Stimulated activated effector memory CD8-positive, alpha-beta T cell treated with anti-CD3 and anti-CD28 coated beads, Interleukin-12 subunit alpha, Interleukin-12 subunit beta, amount 100 ng/mL, for 72 hours (primary cell): ENCODE measurements around the gene INPP5B.

Experiments used
- ATAC-seq: fragments of 150-1000 bp; cut with Tn5 transposase; 2 replicates; pipeline ENCODE4 v1.10.0; 2021
- DNase-seq, 2 donors: peaks; one replicate each; pipeline ENCODE4 v3.0.0; 2021 to 2022; ENCODE audit warnings: low spot score in 2 of 2
- H3K27ac Mint-ChIP-seq: one replicate; pipeline ENCODE4 v1.8.0; 2022; ENCODE audit warnings: mild to moderate bottlenecking, mixed read lengths
- H3K36me3 Mint-ChIP-seq: one replicate; pipeline ENCODE4 v1.8.0; 2022; ENCODE audit warnings: mild to moderate bottlenecking, mixed read lengths
- H3K4me1 Mint-ChIP-seq: one replicate; pipeline ENCODE4 v1.8.0; 2022; ENCODE audit warnings: mixed read lengths
- H3K4me3 Mint-ChIP-seq: one replicate; pipeline ENCODE4 v1.8.0; 2022; ENCODE audit warnings: mild to moderate bottlenecking, mixed read lengths
- H3K9me3 Mint-ChIP-seq: one replicate; pipeline ENCODE4 v1.8.0; 2022; ENCODE audit warnings: mixed read lengths

INPP5B gene

GRCh38 chr1:37824001-37824400 lies 122.9 kb downstream of the INPP5B start:
- Mint-ChIP-seq H3K9me3 (no peaks in the 10 kb centered on the region), H3K4me3 (peak overlapping the region; percentile 36), H3K36me3 (peaks cover 90% of the 10 kb centered on the region), H3K27ac (peak overlapping the region; percentile 85), H3K4me1 (peaks cover 14% of the 10 kb centered on the region)
- DNase-seq (no peak), ATAC-seq (no peak)

- Mint-ChIP-seq H3K4me3 (peak overlapping the region; percentile 36), H3K4me1 (peaks cover 14% of the 10 kb centered on the region), H3K9me3 (no peaks in the 10 kb centered on the region), H3K27ac (peak overlapping the region; percentile 85), H3K36me3 (peaks cover 90% of the 10 kb centered on the region)
- DNase-seq (no peak), ATAC-seq (peak; percentile 88)
Measured at GRCh38 chr1:37822906-37823815, 123.7 kb downstream of the INPP5B start.

- peaks cover 14% of the 10 kb centered on the region for H3K4me1 Mint-ChIP-seq
- no peaks in the 10 kb centered on the region for H3K9me3 Mint-ChIP-seq
- H3K4me3 Mint-ChIP-seq = no peak overlapping the region
- peaks cover 90% of the 10 kb centered on the region for H3K36me3 Mint-ChIP-seq
- no peak for DNase-seq
- ATAC-seq = no peak
- peak overlapping the region; percentile 85 for H3K27ac Mint-ChIP-seq
Measured at GRCh38 chr1:37821481-37821880, 125.4 kb downstream of the INPP5B start.

- Mint-ChIP-seq H3K9me3 (no peaks in the 10 kb centered on the region), H3K4me3 (no peak overlapping the region), H3K27ac (no peak overlapping the region), H3K36me3 (peaks cover 80% of the 10 kb centered on the region), H3K4me1 (peaks cover 11% of the 10 kb centered on the region)
- ATAC-seq = no peak
- no peak for DNase-seq
Measured at GRCh38 chr1:37817481-37817880, 129.4 kb downstream of the INPP5B start.

- peaks cover 57% of the 10 kb centered on the region for H3K36me3 Mint-ChIP-seq
- H3K4me1 Mint-ChIP-seq = peaks cover 23% of the 10 kb centered on the region
- ATAC-seq = no peak
- no peak overlapping the region for H3K27ac Mint-ChIP-seq
- no peaks in the 10 kb centered on the region for H3K9me3 Mint-ChIP-seq
- H3K4me3 Mint-ChIP-seq = no peak overlapping the region
- no peak for DNase-seq
Measured at GRCh38 chr1:37814252-37814651, 132.6 kb downstream of the INPP5B start.

- Mint-ChIP-seq H3K36me3 (peaks cover 56% of the 10 kb centered on the region), H3K27ac (no peak overlapping the region), H3K4me3 (no peak overlapping the region), H3K4me1 (peaks cover 29% of the 10 kb centered on the region), H3K9me3 (no peaks in the 10 kb centered on the region)
- no peak for ATAC-seq
- DNase-seq = no peak
Measured at GRCh38 chr1:37813529-37814145, 133.2 kb downstream of the INPP5B start.

GRCh38 chr1:37811027-37811655 lies 135.7 kb downstream of the INPP5B start:
- H3K27ac Mint-ChIP-seq = peak overlapping the region; percentile 83
- peaks cover 29% of the 10 kb centered on the region for H3K4me1 Mint-ChIP-seq
- peaks cover 55% of the 10 kb centered on the region for H3K36me3 Mint-ChIP-seq
- DNase-seq (peak; percentile 46 to 81), ATAC-seq (peak; percentile 31)
- H3K9me3 Mint-ChIP-seq = no peaks in the 10 kb centered on the region
- no peak overlapping the region for H3K4me3 Mint-ChIP-seq
